ENCODE data around the gene CHD9. TPM values are rescaled to one million over a fixed set of nuclear protein-coding genes. Genes with fewer than 3 reads are reported as not detected.

Gene CHD9
- total and polyA plus RNA-seq, 9 of the 15 experiments (the other 6 are each of a cell fraction or from before 2014, with no cell fraction given): 29.0 to 69.3 (median 40.6) TPM

- TF ChIP-seq HDGF (IDR thresholded peaks at IDR 0.05) (0 out of 2 replicates have a peak, but pooled peaks have one; percentile 64), STAT5A (IDR thresholded peaks at IDR 0.05; ENCODE audit: borderline replicate concordance, low read length) (no peak), SMAD3 (CRISPR knock-in tag; conservative IDR thresholded peaks at IDR 0.05) (no peak), HLTF (IDR thresholded peaks at IDR 0.05) (peak; percentile 95), RUNX1 (IDR thresholded peaks at IDR 0.05; ENCODE audit: low read depth) (no peak), ZNF586 (CRISPR knock-in tag; conservative IDR thresholded peaks at IDR 0.05) (no peak), SMAD4 (CRISPR knock-in tag; conservative IDR thresholded peaks at IDR 0.05) (no peak), ZEB2 (IDR thresholded peaks at IDR 0.05) (no peak), ZBED1 (IDR thresholded peaks at IDR 0.05) (no peak), ZKSCAN1 (IDR thresholded peaks at IDR 0.05; ENCODE audit: low read depth, low read length) (0 out of 2 replicates have a peak, but pooled peaks have one; percentile 18), CREB3 (tag; conservative IDR thresholded peaks at IDR 0.05; ENCODE audit: low read depth) (no peak), DACH1 (IDR thresholded peaks at IDR 0.05; ENCODE audit: partially characterized antibody) (no peak), MAFK (IDR thresholded peaks at IDR 0.05; ENCODE audit: low read length) (no peak), ZFPM2 (CRISPR knock-in tag; IDR thresholded peaks at IDR 0.05) (no peak), CBX2 (IDR thresholded peaks at IDR 0.05; ENCODE audit: insufficient read depth, low read length, poor library complexity, severe bottlenecking) (no peak), BRD9 (IDR thresholded peaks at IDR 0.05; ENCODE audit: low read depth, partially characterized antibody) (no peak), MTA1 (IDR thresholded peaks at IDR 0.05; ENCODE audit: borderline replicate concordance) (peak; percentile 84), ZNF184 (CRISPR knock-in tag; IDR thresholded peaks at IDR 0.05) (no peak), MYC (IDR thresholded peaks at IDR 0.05; ENCODE audit: low read depth, low read length) (no peak), MYC (CRISPR knock-in tag; IDR thresholded peaks at IDR 0.05; ENCODE audit: borderline replicate concordance, low read depth) (no peak), ELF4 (CRISPR knock-in tag; IDR thresholded peaks at IDR 0.05) (peak; percentile 86), THRAP3 (IDR thresholded peaks at IDR 0.05; ENCODE audit: borderline replicate concordance) (peak; percentile 60; the same call in 1 of the 2 replicates), PPARD (CRISPR knock-in tag; IDR thresholded peaks at IDR 0.05) (no peak), MCM7 (IDR thresholded peaks at IDR 0.05) (no peak), TRIM24 (IDR thresholded peaks at IDR 0.05) (peak in 1 of 2 experiments; percentile 47; a peak in 1 of 4 replicates), CBX1 (IDR thresholded peaks at IDR 0.05; ENCODE audit: low read depth) (no peak), ZNF507 (tag; conservative IDR thresholded peaks at IDR 0.05) (no peak)
- TF ChIP-seq, protein P1, sequence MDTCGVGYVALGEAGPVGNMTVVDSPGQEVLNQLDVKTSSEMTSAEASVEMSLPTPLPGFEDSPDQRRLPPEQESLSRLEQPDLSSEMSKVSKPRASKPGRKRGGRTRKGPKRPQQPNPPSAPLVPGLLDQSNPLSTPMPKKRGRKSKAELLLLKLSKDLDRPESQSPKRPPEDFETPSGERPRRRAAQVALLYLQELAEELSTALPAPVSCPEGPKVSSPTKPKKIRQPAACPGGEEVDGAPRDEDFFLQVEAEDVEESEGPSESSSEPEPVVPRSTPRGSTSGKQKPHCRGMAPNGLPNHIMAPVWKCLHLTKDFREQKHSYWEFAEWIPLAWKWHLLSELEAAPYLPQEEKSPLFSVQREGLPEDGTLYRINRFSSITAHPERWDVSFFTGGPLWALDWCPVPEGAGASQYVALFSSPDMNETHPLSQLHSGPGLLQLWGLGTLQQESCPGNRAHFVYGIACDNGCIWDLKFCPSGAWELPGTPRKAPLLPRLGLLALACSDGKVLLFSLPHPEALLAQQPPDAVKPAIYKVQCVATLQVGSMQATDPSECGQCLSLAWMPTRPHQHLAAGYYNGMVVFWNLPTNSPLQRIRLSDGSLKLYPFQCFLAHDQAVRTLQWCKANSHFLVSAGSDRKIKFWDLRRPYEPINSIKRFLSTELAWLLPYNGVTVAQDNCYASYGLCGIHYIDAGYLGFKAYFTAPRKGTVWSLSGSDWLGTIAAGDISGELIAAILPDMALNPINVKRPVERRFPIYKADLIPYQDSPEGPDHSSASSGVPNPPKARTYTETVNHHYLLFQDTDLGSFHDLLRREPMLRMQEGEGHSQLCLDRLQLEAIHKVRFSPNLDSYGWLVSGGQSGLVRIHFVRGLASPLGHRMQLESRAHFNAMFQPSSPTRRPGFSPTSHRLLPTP (IDR thresholded peaks at IDR 0.05; ENCODE audit: borderline replicate concordance, extremely low read depth, insufficient read length): no peak
Observed at GRCh38 chr16:53052519-53053501, 2.0 kb upstream of the CHD9 start, which contains the start of gene CHD9NB (continued).
